ENCODE data around the gene CD300LD.

CD300LD gene

DNA sequence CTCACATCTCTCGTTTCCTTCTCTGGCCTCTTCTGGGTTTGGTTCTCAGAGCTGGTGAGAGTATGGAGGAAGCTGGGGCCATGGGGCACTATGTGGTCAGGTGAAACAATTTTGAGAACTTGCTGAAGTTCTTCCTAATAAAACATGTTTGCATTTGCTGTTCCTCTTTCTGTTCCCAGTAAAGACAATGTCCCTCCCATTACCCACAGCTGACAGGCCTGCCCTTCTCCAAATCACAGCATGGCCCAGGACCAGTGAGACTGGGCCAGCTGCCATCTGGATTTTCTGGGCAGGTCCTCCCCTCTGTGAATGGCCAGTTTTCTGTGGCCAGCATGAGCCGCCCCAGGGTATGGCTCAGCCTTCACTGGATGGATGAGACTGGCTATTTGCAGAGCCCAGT is 24.7 kb downstream of the CD300LD start, which contains the start of gene CD300H:
Gene CD300H, minus strand, starts transcription at position 113 of the 400 bp plus-strand sequence.
- Histone ChIP-seq H3K27me3 (ENCODE audit: insufficient read depth, poor library complexity, severe bottlenecking) (no peaks in the 10 kb centered on the region), H3K27ac (replicated peaks) (no peak within 1 kb of the TSS), H3K4me3 (replicated peaks; ENCODE audit: insufficient read depth, low read length) (no peak within 1 kb of the TSS)
- TF ChIP-seq, protein P1, sequence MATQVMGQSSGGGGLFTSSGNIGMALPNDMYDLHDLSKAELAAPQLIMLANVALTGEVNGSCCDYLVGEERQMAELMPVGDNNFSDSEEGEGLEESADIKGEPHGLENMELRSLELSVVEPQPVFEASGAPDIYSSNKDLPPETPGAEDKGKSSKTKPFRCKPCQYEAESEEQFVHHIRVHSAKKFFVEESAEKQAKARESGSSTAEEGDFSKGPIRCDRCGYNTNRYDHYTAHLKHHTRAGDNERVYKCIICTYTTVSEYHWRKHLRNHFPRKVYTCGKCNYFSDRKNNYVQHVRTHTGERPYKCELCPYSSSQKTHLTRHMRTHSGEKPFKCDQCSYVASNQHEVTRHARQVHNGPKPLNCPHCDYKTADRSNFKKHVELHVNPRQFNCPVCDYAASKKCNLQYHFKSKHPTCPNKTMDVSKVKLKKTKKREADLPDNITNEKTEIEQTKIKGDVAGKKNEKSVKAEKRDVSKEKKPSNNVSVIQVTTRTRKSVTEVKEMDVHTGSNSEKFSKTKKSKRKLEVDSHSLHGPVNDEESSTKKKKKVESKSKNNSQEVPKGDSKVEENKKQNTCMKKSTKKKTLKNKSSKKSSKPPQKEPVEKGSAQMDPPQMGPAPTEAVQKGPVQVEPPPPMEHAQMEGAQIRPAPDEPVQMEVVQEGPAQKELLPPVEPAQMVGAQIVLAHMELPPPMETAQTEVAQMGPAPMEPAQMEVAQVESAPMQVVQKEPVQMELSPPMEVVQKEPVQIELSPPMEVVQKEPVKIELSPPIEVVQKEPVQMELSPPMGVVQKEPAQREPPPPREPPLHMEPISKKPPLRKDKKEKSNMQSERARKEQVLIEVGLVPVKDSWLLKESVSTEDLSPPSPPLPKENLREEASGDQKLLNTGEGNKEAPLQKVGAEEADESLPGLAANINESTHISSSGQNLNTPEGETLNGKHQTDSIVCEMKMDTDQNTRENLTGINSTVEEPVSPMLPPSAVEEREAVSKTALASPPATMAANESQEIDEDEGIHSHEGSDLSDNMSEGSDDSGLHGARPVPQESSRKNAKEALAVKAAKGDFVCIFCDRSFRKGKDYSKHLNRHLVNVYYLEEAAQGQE (IDR thresholded peaks at IDR 0.05; ENCODE audit: insufficient replicate concordance, low read depth), result no peak
- peak; percentile 52; the same call in 1 of the 2 replicates for TF ChIP-seq SPI1 (IDR thresholded peaks at IDR 0.05; ENCODE audit: borderline replicate concordance, low read depth)
- TF ChIP-seq POLR2AphosphoS5 (IDR thresholded peaks at IDR 0.05; ENCODE audit: low read depth), result no peak
- DNase-seq (ENCODE audit: low read depth in 1 of 2, low spot score in 1 of 2), result peak in 1 of 2 experiments; percentile 53

DNA sequence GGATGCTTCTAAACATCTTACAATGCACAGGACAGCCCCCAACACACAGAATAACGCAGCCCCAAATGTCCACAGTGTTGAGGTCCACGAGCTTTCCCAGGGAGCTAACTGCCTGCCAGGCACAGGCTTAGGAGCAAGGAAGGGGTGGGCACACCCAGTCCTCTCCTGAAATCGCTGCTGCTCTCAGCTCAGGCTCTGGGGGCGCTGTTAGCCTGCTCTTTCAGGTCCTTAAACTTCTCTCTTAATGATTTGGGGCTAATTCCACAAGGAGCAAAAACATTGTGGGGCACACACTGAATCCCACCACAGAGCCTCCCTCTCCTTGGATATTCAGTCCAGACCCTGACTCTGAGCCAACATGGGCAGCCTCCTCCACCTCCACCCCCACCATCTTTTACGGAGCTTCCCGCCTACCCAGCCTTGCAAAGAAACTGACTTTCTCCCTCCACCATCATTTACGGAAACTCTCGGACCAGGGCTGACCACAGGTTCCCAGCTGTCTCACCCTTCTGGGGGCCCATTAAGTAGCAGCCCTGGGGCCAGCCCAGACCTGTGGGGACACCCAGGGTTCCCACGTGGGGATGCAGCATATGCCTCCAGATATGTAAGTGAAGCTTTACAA is 25.8 kb downstream of the CD300LD start:
- no peak overlapping the region for H3K27ac ChIP-seq (replicated peaks)
- DNase-seq (ENCODE audit: low read depth in 1 of 2, low spot score in 1 of 2), result peak in 1 of 2 experiments; percentile 42
- H3K4me3 ChIP-seq (replicated peaks; ENCODE audit: insufficient read depth, low read length), result no peak overlapping the region
- H3K27me3 ChIP-seq (ENCODE audit: insufficient read depth, poor library complexity, severe bottlenecking), result no peaks in the 10 kb centered on the region
- no peak for TF ChIP-seq POLR2AphosphoS5 (IDR thresholded peaks at IDR 0.05; ENCODE audit: low read depth)
- TF ChIP-seq, protein P2, sequence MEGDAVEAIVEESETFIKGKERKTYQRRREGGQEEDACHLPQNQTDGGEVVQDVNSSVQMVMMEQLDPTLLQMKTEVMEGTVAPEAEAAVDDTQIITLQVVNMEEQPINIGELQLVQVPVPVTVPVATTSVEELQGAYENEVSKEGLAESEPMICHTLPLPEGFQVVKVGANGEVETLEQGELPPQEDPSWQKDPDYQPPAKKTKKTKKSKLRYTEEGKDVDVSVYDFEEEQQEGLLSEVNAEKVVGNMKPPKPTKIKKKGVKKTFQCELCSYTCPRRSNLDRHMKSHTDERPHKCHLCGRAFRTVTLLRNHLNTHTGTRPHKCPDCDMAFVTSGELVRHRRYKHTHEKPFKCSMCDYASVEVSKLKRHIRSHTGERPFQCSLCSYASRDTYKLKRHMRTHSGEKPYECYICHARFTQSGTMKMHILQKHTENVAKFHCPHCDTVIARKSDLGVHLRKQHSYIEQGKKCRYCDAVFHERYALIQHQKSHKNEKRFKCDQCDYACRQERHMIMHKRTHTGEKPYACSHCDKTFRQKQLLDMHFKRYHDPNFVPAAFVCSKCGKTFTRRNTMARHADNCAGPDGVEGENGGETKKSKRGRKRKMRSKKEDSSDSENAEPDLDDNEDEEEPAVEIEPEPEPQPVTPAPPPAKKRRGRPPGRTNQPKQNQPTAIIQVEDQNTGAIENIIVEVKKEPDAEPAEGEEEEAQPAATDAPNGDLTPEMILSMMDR (IDR thresholded peaks at IDR 0.05; ENCODE audit: insufficient read depth, low read length), result peak; percentile 83

DNA sequence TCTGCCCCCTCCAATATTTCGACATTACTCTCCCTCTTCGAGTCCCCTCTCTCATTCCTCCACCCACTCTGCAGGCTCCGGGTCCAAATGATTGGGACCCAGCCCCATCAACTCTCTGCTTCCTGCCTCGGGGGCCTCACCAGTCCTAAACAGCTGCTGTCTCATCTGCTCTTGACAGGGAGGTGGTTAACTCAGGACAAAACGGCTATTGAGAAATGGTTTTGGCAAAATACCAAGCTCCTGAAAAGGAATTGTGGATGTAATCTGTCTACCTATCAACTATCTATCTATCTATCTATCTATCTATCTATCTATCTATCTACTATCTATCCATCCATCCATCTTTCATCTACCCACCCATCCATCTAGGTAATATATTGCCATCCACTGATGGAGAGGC is 27.0 kb downstream of the CD300LD start:
- no peaks in the 10 kb centered on the region for H3K27me3 ChIP-seq (ENCODE audit: insufficient read depth, poor library complexity, severe bottlenecking)
- TF ChIP-seq, protein P2 (IDR thresholded peaks at IDR 0.05; ENCODE audit: insufficient read depth, low read length), result no peak
- no peak for TF ChIP-seq POLR2AphosphoS5 (IDR thresholded peaks at IDR 0.05; ENCODE audit: low read depth)
- TF ChIP-seq GABPA (IDR thresholded peaks at IDR 0.05; ENCODE audit: low read depth), result no peak
- TF ChIP-seq, protein P1 (IDR thresholded peaks at IDR 0.05; ENCODE audit: insufficient replicate concordance, low read depth), result no peak
- no peak for TF ChIP-seq SPI1 (IDR thresholded peaks at IDR 0.05; ENCODE audit: borderline replicate concordance, low read depth)
- H3K27ac ChIP-seq (replicated peaks), result no peak overlapping the region
- DNase-seq (ENCODE audit: low read depth in 1 of 2, low spot score in 1 of 2), result no peak
- H3K4me3 ChIP-seq (replicated peaks; ENCODE audit: insufficient read depth, low read length), result no peak overlapping the region

DNA sequence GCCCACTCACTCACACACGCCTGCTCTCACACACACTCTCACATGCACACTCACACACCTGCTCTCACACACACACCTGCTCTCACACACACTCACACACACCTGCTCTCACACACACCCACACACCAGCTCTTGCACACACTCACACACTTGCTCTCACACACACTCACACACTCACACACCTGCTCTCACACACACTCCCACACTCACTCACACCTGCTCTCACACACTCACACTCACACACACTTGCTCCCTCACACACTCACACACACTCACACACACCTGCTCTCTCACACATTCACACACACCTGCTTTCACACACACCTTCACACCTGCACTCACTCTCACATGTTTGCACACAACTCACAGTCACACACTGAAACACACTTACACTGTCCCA is 28.7 kb downstream of the CD300LD start:
- Histone ChIP-seq H3K27ac (replicated peaks) (no peak overlapping the region), H3K4me3 (replicated peaks; ENCODE audit: insufficient read depth, low read length) (no peak overlapping the region), H3K27me3 (ENCODE audit: insufficient read depth, poor library complexity, severe bottlenecking) (no peaks in the 10 kb centered on the region)
- TF ChIP-seq GABPA (IDR thresholded peaks at IDR 0.05; ENCODE audit: low read depth) (no peak), SPI1 (IDR thresholded peaks at IDR 0.05; ENCODE audit: borderline replicate concordance, low read depth) (no peak), POLR2AphosphoS5 (IDR thresholded peaks at IDR 0.05; ENCODE audit: low read depth) (no peak)
- TF ChIP-seq, protein P1 (IDR thresholded peaks at IDR 0.05; ENCODE audit: insufficient replicate concordance, low read depth), result no peak
- TF ChIP-seq, protein P2 (IDR thresholded peaks at IDR 0.05; ENCODE audit: insufficient read depth, low read length), result no peak
- DNase-seq (ENCODE audit: low read depth in 1 of 2, low spot score in 1 of 2), result no peak
